Neural cell (in vitro differentiated cells): ENCODE measurements around the gene SOX13. TPM values are rescaled to one million over a fixed set of nuclear protein-coding genes. Genes with fewer than 3 reads are reported as not detected.

Experiments
- H2AFZ ChIP-seq: fragments of 200-600, 300-800 bp; sonication (generic), shearing (Covaris generic); 2 replicates; pipeline ENCODE4 v1.6.0; 2014; ENCODE audit warnings: low read depth, mild to moderate bottlenecking, antibody characterized with exemption, low read length, moderate library complexity
- H3F3A ChIP-seq: fragments of 200-600 bp; shearing (Covaris generic); 2 replicates; pipeline ENCODE4 v1.6.1; 2016; ENCODE audit warnings: mild to moderate bottlenecking, moderate library complexity, mixed read lengths, antibody characterized with exemption, low read length; ENCODE audit not compliant: insufficient read depth, poor library complexity, severe bottlenecking
- H3K27ac ChIP-seq: fragments of 200-600, 300-800 bp; sonication (generic), shearing (Covaris generic); 2 replicates; pipeline ENCODE4 v1.5.1; 2014; ENCODE audit warnings: mild to moderate bottlenecking, low read length, moderate library complexity
- H3K27me3 ChIP-seq: fragments of 300-800, 200-600 bp; sonication (generic), shearing (Covaris generic); 2 replicates; pipeline ENCODE4 v1.6.0; 2014; ENCODE audit warnings: mild to moderate bottlenecking, low read depth, low read length, moderate library complexity; ENCODE audit not compliant: insufficient read depth
- H3K36me3 ChIP-seq: fragments of 300-800, 200-600 bp; sonication (generic), shearing (Covaris generic); 2 replicates; pipeline ENCODE4 v1.5.1; 2014; ENCODE audit warnings: mild to moderate bottlenecking, antibody characterized with exemption, low read length, moderate library complexity; ENCODE audit not compliant: insufficient read depth
- H3K4me2 ChIP-seq: fragments of 300-800, 200-600 bp; sonication (generic), shearing (Covaris generic); 2 replicates; pipeline ENCODE4 v1.6.0; 2014; ENCODE audit warnings: mild to moderate bottlenecking, low read length
- H3K4me3 ChIP-seq: fragments of 300-800, 200-600 bp; sonication (generic), shearing (Covaris generic); 2 replicates; pipeline ENCODE4 v1.5.1; 2014; ENCODE audit warnings: mild to moderate bottlenecking, low read length, moderate library complexity
- H3K79me2 ChIP-seq: fragments of 200-600 bp; shearing (Covaris generic); replicated peaks from 2 replicates; pipeline ENCODE4 v1.6.0; 2014; ENCODE audit warnings: mild to moderate bottlenecking, low read length, moderate library complexity; ENCODE audit not compliant: insufficient read depth
- H3K9ac ChIP-seq: fragments of 300-800, 200-600 bp; sonication (generic), shearing (Covaris generic); 2 replicates; pipeline ENCODE4 v1.6.1; 2016; ENCODE audit warnings: mild to moderate bottlenecking, low read length, mixed read lengths
- H3K9me2 ChIP-seq: fragments of 200-600 bp; shearing (Covaris generic); 2 replicates; pipeline ENCODE4 v1.6.1; 2016; ENCODE audit warnings: mild to moderate bottlenecking, low read length, mixed read lengths; ENCODE audit not compliant: insufficient read depth
- H3K9me3 ChIP-seq: fragments of 200-600, 300-800 bp; sonication (generic), shearing (Covaris generic); 2 replicates; pipeline ENCODE4 v1.6.1; 2016; ENCODE audit warnings: mild to moderate bottlenecking, mixed run types, low read length, moderate library complexity, mixed read lengths
- H4K20me1 ChIP-seq: fragments of 200-600 bp; shearing (Covaris generic); 2 replicates; pipeline ENCODE4 v1.6.1; 2016; ENCODE audit warnings: mild to moderate bottlenecking, mixed run types; ENCODE audit not compliant: insufficient read depth
- EP300 ChIP-seq: fragments of 450-650 bp; conservative IDR thresholded peaks from 2 replicates; pipeline ENCODE4 v1.6.1; 2014; ENCODE audit warnings: antibody characterized with exemption, mild to moderate bottlenecking, moderate library complexity; ENCODE audit not compliant: poor library complexity, severe bottlenecking
- EZH2 ChIP-seq: fragments of 200-600, 300-800 bp; shearing (Covaris generic), sonication (generic); IDR thresholded peaks from 2 replicates; pipeline ENCODE4 v1.6.1; 2014; ENCODE audit warnings: antibody characterized with exemption, low read length, borderline replicate concordance, mild to moderate bottlenecking; ENCODE audit not compliant: insufficient read depth, poor library complexity, severe bottlenecking
- MXI1 ChIP-seq: fragments of 450-650 bp; conservative IDR thresholded peaks from 2 replicates; pipeline ENCODE4 v1.6.1; 2014; ENCODE audit warnings: antibody characterized with exemption, mild to moderate bottlenecking; ENCODE audit not compliant: poor library complexity, severe bottlenecking
- POLR2AphosphoS5 ChIP-seq: IDR thresholded peaks from 2 replicates; pipeline ENCODE4 v1.6.1; 2012
- RAD21 ChIP-seq: fragments of 450-650 bp; conservative IDR thresholded peaks from 2 replicates; pipeline ENCODE4 v1.6.1; 2014; ENCODE audit warnings: antibody characterized with exemption, mild to moderate bottlenecking, moderate library complexity
- SMC3 ChIP-seq: fragments of 450-650 bp; conservative IDR thresholded peaks from 2 replicates; pipeline ENCODE4 v1.6.1; 2014; ENCODE audit warnings: antibody characterized with exemption, mild to moderate bottlenecking, moderate library complexity; ENCODE audit not compliant: poor library complexity
- TAF1 ChIP-seq: IDR thresholded peaks from 2 replicates; pipeline ENCODE4 v1.6.1; 2012; ENCODE audit warnings: low read depth
- polyA plus RNA-seq: library from polyadenylated mRNA; depleted of rRNA; stranded (reverse); fragments of >200 nt; gene quantifications from 2 replicates; pipeline ENCODE4 v1.2.3, GENCODE V29; 2014
- TF ChIP-seq, protein P1 (sequence below): IDR thresholded peaks from 2 replicates; pipeline ENCODE4 v1.6.1; 2012; ENCODE audit warnings: borderline replicate concordance
- TF ChIP-seq, protein P2 (sequence below): fragments of 450-650 bp; IDR thresholded peaks from 2 replicates; pipeline ENCODE4 v1.5.1; 2014; ENCODE audit warnings: antibody characterized with exemption, mild to moderate bottlenecking, moderate library complexity; ENCODE audit not compliant: poor library complexity, severe bottlenecking

Gene SOX13
- polyA plus RNA-seq, 1 donor from 2014 or later = 1.7 TPM

DNA sequence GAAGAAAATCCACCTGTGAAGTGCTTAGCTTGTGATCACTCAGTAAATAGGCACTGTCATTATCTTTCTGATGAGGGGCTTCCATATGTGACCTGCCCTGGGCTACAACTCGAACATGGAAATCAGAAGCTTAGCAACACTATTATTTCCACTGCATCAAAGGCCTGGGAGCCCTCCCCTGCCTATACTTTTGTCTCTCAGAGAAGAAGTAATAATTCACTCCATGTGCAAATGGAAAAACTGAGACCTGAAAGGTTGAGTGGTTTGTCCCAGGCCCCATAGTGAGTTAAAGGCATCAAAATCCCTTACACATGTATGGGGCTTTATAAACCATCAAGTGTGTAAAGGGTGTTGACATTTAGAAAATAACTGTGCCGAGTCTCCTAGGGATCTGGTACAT lies 20.9 kb downstream of the SOX13 start:
- Histone ChIP-seq H3F3A (no peaks in the 10 kb centered on the region), H3K27ac (no peak overlapping the region), H3K4me3 (no peak overlapping the region), H3K9me3 (no peaks in the 10 kb centered on the region), H4K20me1 (no peaks in the 10 kb centered on the region), H3K79me2 (no peaks in the 10 kb centered on the region), H3K4me2 (no peak overlapping the region), H3K27me3 (no peaks in the 10 kb centered on the region), H3K9ac (no peak overlapping the region), H3K36me3 (no peaks in the 10 kb centered on the region), H2AFZ (no peak overlapping the region), H3K9me2 (no peaks in the 10 kb centered on the region)
- no peak for TF ChIP-seq POLR2AphosphoS5
- no peak for TF ChIP-seq MXI1
- no peak for TF ChIP-seq EZH2
- TF ChIP-seq TAF1 = no peak
- TF ChIP-seq, protein P1, sequence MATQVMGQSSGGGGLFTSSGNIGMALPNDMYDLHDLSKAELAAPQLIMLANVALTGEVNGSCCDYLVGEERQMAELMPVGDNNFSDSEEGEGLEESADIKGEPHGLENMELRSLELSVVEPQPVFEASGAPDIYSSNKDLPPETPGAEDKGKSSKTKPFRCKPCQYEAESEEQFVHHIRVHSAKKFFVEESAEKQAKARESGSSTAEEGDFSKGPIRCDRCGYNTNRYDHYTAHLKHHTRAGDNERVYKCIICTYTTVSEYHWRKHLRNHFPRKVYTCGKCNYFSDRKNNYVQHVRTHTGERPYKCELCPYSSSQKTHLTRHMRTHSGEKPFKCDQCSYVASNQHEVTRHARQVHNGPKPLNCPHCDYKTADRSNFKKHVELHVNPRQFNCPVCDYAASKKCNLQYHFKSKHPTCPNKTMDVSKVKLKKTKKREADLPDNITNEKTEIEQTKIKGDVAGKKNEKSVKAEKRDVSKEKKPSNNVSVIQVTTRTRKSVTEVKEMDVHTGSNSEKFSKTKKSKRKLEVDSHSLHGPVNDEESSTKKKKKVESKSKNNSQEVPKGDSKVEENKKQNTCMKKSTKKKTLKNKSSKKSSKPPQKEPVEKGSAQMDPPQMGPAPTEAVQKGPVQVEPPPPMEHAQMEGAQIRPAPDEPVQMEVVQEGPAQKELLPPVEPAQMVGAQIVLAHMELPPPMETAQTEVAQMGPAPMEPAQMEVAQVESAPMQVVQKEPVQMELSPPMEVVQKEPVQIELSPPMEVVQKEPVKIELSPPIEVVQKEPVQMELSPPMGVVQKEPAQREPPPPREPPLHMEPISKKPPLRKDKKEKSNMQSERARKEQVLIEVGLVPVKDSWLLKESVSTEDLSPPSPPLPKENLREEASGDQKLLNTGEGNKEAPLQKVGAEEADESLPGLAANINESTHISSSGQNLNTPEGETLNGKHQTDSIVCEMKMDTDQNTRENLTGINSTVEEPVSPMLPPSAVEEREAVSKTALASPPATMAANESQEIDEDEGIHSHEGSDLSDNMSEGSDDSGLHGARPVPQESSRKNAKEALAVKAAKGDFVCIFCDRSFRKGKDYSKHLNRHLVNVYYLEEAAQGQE = no peak
- no peak for TF ChIP-seq SMC3

DNA sequence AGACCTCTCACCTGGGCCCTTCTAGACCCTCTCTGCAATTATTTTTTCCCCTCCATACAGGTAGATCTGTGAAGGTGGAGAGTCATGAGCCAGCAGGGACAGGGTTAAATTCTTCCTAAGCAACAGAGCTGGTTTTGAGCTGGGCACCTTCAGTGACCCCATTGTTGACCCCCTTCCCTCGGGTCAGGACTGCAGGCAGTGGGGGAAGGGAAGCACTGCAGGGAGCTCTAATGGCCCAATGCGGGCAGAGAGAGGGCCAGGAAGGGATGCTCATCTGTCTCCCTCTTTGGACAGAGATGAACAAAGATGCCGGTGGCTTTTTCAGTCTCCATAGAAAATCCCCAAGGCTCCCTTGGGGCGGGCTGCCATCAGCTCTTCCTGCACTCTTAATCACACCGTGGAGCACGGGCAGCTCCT lies 21.4 kb downstream of the SOX13 start:
- no peak for TF ChIP-seq TAF1
- TF ChIP-seq POLR2AphosphoS5 = no peak
- TF ChIP-seq EZH2 = no peak
- TF ChIP-seq, protein P2, sequence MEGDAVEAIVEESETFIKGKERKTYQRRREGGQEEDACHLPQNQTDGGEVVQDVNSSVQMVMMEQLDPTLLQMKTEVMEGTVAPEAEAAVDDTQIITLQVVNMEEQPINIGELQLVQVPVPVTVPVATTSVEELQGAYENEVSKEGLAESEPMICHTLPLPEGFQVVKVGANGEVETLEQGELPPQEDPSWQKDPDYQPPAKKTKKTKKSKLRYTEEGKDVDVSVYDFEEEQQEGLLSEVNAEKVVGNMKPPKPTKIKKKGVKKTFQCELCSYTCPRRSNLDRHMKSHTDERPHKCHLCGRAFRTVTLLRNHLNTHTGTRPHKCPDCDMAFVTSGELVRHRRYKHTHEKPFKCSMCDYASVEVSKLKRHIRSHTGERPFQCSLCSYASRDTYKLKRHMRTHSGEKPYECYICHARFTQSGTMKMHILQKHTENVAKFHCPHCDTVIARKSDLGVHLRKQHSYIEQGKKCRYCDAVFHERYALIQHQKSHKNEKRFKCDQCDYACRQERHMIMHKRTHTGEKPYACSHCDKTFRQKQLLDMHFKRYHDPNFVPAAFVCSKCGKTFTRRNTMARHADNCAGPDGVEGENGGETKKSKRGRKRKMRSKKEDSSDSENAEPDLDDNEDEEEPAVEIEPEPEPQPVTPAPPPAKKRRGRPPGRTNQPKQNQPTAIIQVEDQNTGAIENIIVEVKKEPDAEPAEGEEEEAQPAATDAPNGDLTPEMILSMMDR = no peak
- TF ChIP-seq RAD21 = no peak
- no peak for TF ChIP-seq MXI1
- no peak for TF ChIP-seq SMC3
- no peak for TF ChIP-seq EP300
- Histone ChIP-seq H3K36me3 (no peaks in the 10 kb centered on the region), H3K27me3 (no peaks in the 10 kb centered on the region), H3K79me2 (no peaks in the 10 kb centered on the region), H3K9ac (no peak overlapping the region), H4K20me1 (no peaks in the 10 kb centered on the region), H3K9me3 (no peaks in the 10 kb centered on the region), H3K27ac (no peak overlapping the region), H3K4me3 (no peak overlapping the region), H3K4me2 (no peak overlapping the region), H2AFZ (no peak overlapping the region), H3K9me2 (no peaks in the 10 kb centered on the region), H3F3A (no peaks in the 10 kb centered on the region)
